ENCODE data around the gene CDK14. TPM values are rescaled to one million over a fixed set of nuclear protein-coding genes. Genes with fewer than 3 reads are reported as not detected.

CDK14 gene
- total RNA-seq, 1 donor from 2014 or later = 8.3 TPM

DNA sequence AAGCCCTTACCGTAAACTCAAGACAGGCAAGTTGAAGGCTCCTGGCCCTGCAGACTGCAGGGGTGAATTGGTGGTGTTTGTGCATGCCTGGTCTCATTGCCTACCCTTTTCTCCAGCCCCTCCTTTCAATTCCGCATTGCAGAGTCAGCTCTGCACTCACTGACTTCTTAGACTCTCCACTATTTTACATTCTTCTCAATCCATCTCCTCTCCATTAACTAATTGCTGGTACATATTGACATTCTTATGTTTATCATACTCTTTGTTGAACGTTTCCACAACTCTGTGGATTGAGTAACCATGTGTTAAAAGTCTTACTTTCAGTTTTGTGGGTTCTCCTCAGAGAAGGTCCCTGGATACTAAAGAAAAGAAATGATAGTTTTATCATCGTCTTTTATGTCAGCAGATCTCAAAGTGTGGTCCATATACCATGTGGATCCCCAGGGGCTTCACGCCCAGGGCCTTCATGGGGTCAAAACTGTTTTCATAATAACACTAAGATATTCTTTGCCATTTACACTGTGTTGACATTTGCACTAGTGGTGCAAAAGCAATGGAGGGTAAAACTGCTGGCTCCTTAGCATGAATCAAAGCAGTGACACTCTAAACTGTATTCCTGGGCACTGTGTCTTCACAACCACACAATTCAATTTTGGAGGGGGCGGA lies 532.7 kb downstream of the CDK14 start:
- DNase-seq (ENCODE audit: extremely low read depth, low read depth, low spot score) = no peak

DNA sequence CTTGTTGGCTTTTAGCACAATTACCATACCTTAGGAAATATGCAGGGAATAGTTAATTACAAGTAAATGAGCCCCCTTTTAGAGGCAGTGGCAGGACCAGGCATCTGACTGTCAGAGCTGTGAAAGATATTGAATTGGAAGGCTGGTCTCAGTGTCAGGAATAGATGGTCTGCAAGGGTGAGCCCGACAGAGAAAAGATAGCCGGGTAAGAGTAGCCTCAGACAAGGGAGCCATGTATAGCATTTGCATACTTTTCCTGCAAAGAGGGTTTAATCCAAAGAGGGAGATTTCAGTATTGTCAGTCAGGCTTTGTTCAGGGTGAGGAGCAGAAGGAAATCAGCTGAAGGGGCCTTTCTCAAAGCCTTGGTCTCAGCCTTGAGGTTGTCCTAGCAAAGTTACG lies 539.2 kb downstream of the CDK14 start:
- no peak for DNase-seq (ENCODE audit: extremely low read depth, low read depth, low spot score)

DNA sequence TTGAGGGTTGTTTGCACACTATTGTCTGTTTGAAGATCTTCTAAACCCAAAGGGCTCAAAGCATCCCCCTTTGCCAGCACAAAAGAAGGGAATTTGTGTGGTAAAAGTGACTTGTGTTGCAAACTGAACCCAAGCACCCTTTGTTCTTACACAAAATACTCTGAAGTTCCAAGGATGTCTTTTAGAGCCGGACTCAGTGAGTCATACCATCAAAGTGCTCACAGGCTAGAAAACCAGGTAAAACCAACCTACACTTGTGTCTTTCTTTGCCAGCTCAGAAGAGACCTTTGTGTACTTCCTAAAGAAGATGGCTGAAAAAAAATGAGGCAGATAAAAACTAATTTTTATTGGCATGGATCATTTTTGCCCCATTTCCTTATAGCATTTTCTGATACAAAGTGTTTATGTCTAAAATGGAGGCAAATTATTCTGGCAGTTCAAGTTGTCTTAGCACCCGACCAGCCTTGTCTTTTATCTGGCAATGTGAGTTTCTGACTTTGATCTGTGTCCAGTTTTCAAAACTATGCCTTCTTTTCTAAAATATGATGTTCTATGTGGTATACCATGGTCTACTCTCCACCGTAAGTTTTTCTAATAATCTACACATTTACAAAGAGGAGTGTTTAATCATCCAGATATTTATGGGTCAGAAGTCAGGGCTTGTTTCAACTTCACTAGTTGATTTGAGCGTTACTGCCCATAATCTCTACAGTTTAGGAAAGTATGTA lies 539.7 kb downstream of the CDK14 start:
- no peak for DNase-seq (ENCODE audit: extremely low read depth, low read depth, low spot score)

DNA sequence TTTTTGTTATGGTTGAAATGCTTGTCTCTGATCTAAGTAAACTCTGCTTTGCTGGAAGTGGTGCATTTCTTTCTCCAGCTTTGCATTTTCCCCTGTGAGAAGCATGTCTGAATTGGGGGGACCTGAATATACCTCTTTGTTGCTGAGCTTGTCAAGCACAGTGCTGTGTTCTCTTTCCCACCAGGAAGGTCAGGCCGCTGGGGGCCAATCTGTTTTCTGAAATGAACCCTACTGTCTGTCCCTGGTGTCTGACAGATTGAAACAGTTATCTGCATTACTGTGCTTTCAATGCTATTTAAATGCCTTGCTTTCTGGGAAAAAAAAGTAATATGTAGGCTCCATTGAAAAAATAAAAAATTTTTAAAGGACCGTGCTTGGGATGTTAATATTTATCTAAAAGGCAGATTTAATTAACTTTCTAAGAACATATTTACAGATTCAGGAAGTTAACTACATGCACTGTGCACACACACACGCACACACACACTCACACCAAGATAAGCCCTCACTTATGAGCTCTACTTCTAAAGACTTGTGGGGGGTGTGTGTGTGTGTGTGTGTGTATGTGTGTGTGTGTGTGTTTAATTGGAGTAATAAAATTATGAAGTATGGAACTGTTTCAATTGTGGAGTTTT lies 541.1 kb downstream of the CDK14 start:
- DNase-seq (ENCODE audit: extremely low read depth, low read depth, low spot score) = no peak

DNA sequence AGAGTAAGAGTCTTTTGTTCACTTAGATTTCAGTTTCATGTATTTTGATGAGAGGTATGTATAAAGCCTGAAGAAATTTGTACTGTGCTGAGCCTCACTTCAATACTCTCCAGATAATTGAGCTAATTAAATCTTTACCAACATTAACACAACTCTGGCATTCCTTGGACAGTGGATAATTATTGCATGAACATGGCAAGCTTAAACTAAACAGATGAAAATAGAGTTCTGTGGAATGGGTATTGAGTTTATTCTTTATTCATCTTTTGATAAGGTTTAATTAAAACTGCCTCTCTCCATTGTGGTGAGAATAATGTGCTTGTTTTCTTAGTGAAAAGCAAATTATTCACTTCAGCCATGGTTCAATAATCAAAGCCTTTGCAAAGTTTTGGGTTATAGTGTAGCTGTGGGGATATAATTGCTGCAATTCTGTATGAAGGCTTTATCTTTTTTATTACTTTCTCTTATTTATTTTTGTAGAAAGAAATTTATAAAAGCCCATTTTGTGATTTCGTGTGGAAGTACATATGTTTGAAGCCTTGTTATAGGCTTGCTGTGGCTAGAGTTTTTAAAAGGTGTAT lies 541.8 kb downstream of the CDK14 start:
- DNase-seq (ENCODE audit: extremely low read depth, low read depth, low spot score) = no peak

DNA sequence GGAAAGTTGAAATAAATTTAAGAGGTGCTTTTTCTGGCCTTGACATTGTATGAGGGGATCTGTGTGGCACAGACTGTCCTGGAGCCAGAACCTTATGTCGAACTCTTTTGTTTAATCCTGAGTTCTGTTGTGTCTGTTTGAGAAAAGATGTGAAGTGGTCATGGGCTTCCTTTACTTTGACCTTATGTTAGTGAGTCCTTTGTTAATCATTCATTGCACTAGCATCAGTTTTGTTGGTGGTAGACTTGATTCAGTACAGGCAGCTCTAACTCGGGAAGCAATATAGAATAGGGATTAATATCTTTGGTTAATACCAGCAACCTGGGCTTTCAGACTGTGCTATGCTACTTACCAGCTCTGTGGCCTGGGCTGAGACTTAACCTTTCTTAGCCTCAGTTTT lies 544.2 kb downstream of the CDK14 start:
- no peak for DNase-seq (ENCODE audit: extremely low read depth, low read depth, low spot score)

DNA sequence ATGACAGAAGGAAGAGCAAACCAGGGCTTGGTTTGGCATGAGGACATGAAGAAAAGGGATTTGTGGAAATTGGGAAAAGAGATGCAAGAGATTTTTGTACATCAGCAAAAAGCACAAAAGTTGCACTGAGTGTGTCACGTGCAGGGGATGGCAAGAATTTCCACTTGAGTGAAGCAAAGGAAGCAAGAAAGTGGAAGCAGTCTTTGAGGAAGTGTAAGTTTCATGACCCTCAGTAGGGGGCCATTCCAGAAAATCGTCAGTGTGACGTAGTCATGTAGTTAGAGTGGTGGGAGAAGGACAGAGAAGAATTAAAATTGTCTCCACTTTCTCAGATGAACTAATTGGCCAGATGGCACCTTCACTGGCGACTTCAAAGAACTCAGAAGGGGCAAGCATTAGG lies 544.9 kb downstream of the CDK14 start:
- no peak for DNase-seq (ENCODE audit: extremely low read depth, low read depth, low spot score)

DNA sequence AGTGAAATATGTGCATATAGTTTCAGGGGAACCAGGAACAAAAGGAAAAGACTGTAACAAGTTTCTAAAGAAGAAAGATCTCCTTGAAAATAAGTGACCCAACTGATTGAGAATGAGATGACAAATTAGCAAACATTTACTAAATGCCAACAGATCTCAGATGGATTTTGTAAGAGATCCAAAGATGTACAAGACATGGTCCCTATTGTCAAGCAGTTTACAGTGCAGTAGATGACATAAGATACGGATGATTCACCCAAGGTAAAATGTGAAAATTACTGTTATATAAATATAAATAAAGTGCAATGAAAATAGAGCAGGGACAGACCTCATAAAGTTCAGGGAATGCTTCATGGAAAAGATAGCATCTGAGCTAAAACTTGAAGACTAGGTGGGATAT lies 546.6 kb downstream of the CDK14 start:
- no peak for DNase-seq (ENCODE audit: extremely low read depth, low read depth, low spot score)

DNA sequence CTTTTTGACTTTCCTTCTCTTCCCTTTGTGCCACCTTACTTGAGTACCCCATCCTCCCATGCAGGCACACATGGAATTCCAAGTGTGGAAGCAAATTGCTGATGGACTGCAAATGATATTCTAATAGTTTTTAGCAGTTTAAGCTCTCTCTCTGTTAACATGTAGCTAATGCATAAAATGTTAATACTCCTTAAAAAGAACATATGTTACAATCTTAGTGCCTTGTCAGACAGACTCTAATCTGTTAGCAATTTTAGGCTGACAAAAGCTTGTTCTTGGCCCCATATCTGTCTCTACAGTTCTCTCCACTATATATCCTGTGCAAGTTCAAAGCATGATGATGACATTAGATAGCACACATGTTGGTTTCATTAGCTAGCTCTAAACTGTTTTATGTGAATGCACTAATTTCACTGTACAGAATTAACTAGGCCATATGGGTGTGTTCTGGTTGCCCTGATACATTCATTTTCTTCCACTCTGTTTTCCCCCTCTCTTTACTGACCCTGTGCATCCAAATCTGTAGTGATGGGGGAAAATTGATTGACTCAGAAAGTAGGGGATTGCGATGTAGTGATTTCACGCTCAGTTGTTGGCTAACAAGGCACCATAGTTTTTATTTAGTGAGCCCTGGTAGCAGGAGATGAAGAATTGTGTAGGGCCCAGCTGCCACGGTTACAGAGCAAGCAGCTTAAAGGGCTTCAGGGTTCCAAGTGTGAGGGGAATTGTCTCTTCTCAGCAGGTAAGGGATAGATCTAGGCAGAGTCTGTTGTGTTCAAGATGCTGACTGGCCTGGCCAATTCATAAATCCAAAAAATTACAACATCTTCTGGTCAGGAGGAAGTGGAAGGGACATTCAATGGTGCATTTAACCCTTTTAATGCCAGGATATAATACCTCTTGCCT lies 553.5 kb downstream of the CDK14 start:
- DNase-seq (ENCODE audit: extremely low read depth, low read depth, low spot score) = no peak

DNA sequence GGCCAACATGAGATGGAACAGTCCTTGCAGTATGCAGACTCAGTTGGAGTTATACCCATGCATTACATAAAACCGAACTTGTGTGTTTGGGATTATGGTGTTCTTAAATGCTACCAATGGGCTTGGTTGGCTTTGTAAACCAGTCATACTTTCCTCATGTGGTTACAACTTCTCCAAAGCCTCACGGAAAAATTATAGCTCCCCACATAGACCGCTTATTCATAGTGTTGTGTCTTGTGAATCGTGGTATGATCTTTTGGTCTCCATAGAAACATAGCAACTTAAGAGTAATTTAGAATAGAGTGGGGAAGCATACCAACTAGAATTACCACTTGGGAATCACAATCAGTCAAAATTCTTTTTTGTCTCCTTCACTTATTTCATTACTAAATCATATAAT lies 555.8 kb downstream of the CDK14 start:
- DNase-seq (ENCODE audit: extremely low read depth, low read depth, low spot score) = no peak

DNA sequence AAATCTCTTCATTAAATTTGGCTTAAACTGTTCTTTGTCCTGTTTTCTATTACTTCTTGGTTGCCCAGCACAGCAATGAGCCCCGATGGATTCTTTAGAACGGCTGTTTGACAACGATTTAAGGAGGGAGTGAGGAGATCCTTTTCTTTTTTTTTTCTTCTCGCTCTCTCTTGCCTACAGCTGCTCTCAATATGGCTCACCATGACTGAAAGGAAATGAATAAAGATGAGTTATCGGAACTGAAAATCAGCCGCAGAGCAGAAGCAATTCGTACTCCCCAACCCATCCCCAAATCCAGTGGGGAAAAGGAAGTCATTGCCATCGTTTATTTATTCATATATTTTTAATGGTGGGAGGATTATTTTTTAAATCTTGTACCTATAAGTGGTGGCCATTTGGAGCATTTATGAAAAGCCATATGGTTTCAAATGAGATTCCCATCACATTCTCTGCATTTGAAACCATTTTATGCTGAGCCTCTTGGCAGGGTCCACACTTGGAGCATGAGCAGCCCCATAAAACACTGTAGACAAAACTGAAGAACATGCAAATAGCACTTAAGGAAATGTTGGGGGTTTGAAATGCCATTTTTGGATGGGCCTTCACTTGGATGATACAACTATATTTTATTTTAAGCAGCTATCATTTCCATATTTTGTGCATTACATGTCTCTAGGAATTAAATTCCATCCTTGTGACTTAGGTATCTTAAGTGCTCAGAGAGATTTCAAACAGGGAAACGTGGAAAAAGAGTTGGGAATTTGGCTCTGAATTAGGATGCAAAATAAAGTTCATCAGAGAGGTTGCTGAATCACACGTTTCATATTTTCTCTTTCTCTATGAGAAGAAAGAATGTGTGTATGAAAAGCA lies 560.4 kb downstream of the CDK14 start:
- no peak for DNase-seq (ENCODE audit: extremely low read depth, low read depth, low spot score)

DNA sequence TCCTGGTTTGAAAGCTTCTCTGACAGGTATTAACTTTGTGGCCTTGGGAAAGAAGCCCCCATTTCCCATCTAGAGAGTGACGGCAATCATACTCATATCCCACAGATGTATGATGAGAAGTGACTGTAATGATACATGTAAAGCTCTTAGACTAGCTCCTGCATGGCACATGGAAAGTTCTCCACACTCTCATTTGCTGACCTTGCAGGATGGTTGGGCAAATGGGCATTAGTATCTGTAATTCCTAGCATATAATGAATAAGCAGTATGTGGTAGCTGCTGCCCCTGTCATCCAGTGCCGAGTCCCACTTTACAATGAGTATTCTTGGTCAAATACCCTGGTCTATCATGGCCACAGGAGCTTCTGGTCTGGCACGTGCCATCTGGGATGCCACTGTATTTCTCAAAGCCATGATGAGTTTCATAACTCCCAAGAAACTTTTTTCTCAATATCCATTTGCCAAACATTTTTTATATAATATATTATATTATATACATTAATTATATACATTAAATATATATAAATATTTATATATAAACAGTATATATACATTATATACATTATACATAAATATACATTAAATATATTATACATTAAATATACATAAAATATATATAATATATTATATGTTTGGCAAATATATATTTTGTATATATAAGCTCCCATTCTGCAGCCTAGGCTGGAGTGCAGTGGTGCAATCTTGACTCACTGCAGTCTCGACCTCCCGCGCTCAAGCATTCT lies 561.6 kb downstream of the CDK14 start:
- DNase-seq (ENCODE audit: extremely low read depth, low read depth, low spot score) = no peak

DNA sequence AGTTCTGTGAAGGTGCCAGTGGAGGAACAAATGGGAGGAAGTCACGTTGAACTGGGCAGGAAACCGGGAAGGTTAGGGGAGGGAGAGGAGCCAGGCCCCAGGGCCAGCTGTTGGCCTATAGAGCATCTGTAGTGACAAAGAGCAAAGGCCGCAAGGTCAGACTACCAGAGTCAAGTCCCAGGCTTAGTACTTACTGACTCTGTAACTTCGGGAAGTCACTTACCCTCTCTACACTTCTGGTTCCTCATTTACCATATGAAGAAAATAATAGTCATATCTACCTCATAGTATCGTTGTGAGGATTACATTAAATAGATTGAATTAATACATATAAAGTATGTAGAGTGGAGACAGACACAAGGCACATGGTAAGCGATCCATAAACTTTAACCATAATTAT lies 566.3 kb downstream of the CDK14 start:
- DNase-seq (ENCODE audit: extremely low read depth, low read depth, low spot score) = no peak

DNA sequence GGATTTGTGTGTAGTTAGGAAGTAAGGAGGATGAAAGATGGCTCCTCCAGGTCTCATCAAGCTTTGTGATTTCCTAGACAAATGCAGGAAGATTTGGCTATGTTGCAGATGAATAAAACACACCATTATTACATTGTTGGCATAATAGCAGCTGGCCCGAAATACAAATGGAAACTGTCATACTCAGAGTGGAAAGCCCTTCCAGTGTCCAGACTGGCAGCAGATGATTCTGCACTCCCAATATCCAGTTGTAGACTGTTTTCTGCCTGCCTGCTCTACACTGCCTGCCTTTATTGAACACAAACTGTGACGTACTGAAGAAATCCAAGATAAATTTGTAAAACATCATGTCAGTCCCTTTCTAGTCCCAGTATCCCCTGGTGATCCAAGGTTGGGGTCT lies 568.4 kb downstream of the CDK14 start:
- DNase-seq (ENCODE audit: extremely low read depth, low read depth, low spot score) = no peak

DNA sequence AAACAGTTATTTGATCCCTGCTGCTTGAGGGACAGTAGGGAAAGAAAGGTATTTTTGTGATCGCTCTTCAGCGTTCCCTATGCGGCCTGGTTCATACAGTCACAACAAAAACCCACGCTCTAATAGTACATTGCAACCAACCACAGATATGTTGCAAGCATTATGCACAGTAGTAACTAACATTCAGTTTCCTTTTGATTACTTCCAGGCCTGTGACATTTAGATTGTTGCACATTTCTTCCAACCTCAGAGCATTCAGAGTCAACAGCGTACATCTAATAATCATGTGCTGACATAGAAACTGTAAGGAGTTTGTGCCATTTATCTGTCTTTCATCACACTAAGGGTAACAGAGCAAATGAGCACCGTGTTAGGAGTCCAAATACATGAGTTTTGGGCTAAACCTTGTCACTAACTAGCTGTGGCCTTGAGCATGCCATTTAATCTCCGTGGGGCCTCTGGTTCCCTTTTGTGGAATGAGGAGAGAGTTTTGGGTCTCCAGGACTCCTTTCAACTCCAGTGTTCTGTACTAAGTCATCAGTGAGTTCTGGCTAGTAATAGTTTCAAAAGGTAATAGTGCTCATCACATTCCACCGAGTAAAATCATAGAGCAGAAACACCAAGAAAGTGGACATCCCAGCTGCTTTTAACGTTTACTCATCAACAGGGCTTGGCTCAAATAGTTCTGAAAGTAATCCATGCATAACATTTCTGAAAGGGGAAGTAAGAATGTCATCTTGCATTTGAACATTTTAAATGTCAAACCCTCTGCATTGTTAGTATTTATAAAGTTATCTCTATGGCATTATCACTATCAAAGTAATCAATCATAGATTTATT lies 569.1 kb downstream of the CDK14 start:
- no peak for DNase-seq (ENCODE audit: extremely low read depth, low read depth, low spot score)

DNA sequence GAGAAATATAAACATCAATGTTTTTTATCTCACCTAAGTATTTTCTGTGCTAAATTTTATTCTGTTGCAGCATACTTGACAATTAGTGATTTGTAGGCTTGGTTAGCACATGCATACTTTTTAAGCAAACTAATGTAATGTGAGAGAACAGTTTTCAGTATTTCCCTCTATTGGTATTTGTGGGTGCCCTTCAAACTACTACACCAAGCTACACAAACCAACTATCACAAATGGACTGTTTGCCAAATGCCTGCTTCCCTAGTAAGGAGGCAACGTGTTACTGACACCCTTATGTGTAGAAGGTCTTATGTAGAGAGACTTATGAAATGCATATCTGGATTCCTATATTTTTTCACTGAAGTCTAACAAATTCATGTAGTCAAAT lies 569.7 kb downstream of the CDK14 start:
- no peak for DNase-seq (ENCODE audit: extremely low read depth, low read depth, low spot score)

DNA sequence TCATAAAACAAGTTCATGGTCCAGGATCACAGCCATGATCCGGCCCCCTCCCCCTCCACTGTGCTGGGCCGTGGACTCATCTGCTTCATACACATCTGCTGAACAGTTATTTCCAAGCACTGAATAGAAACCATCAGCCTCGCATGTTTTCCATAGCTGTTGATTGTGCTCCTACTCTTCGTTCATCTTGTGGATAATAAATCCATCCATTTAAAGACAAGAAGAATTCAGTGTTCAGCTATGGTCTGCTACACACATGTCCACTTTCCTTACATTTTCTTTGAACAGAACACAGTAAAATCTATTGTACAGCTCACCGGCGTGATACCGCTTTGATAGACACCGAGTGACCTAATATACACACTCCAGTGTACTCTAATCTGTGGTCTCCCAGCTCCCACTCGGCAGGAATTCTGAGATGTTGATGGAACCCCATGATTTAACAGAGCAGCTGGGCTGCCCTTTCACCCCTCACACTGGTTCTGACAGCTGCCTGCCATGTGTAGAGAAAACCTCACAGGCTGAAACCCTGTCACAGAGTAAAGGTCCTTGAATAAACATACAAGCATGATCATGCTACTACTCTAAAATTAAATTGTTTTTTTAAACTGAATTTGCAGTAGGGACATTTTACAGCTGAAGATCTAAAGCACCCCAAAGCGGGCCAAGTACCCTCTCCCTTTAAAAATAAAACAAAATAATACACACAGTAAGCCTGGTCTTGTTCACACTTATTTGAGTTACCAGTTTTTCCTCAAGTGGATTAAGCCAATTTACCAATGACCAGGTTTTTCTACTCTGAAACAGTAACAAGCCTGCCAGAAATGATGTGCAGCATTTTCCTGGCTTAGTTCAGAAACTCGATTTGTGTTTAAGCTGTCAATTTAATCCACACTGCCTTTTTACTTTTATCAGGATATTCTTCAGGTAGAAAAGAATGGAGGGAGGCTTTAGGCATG lies 573.0 kb downstream of the CDK14 start:
- DNase-seq (ENCODE audit: extremely low read depth, low read depth, low spot score) = no peak
